VCaP (cell line): ENCODE measurements around the gene TOMM20.
"Not testable (repeated sequence)": the region's sequence is repeated elsewhere in the genome, so short reads cannot be mapped to it uniquely, and the experiment has no call there.

Source experiments
- H3K27ac ChIP-seq: fragments of 450-650 bp; 2 replicates; pipeline ENCODE4 v1.5.1; 2017
- CTCF ChIP-seq: fragments of 450-650 bp; conservative IDR thresholded peaks from 2 replicates; pipeline ENCODE4 v1.5.1; 2017; ENCODE audit warnings: mild to moderate bottlenecking, moderate library complexity

TOMM20 gene

DNA sequence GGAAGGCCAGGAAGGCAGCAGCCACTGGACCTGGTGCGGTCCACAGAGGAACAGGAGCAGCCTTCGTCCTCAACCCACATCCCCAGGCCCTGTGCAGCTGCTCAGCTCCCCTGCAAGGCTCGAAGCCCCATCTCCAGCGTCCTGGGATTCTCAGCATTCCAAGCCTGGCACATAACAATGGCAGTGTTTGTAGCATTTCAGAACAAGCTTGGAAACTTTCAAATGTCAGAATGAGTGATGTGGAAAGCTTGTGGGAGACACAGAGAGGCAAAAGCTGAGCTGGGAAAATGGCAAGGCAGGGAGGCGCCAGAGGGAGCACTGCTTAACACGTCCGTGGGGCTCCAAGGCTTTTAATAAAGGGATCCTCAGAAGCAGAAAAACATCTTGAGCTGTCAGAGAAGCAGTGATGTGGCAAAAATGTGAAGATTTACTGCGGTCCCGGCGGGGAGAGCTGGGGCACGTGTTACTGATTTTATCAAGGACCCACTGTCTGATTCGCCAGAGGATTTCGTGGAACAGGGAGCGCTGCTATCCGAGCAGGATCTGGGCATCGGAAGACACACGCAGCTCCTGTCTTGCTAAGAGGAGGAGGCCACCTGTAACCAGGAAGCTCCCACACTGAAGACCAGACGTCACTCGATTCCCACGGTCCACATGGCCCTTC is 38.1 kb downstream of the TOMM20 start:
- no peak overlapping the region for H3K27ac ChIP-seq
- no peak for TF ChIP-seq CTCF

- no peak for TF ChIP-seq CTCF
- H3K27ac ChIP-seq: no peak overlapping the region
These were observed 39.7 kb downstream of the TOMM20 start for GRCh38 chr1:235088907-235089306.

- no peak for TF ChIP-seq CTCF
- H3K27ac ChIP-seq: no peak overlapping the region
These were observed 40.2 kb downstream of the TOMM20 start for GRCh38 chr1:235088430-235088829.

DNA sequence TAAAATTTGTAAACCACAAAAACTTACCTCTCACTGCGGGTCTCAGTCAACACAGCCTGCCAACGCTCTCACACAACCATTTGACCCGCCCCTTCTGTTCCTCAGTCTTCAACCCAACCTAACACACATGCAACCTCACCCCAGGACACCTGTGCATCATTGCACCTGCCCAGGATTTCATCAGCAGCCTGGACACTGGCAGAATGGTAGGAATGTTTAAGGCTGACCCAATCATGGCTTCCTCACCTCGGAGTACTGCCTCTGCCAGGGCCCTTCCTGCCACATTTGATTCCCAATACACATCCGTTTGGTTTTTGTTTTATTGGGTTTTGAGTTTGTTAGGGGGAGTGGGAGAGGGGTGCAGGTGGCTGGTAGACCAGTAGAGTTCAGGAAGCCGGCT is 40.7 kb downstream of the TOMM20 start:
- no peak overlapping the region for H3K27ac ChIP-seq
- TF ChIP-seq CTCF: no peak

DNA sequence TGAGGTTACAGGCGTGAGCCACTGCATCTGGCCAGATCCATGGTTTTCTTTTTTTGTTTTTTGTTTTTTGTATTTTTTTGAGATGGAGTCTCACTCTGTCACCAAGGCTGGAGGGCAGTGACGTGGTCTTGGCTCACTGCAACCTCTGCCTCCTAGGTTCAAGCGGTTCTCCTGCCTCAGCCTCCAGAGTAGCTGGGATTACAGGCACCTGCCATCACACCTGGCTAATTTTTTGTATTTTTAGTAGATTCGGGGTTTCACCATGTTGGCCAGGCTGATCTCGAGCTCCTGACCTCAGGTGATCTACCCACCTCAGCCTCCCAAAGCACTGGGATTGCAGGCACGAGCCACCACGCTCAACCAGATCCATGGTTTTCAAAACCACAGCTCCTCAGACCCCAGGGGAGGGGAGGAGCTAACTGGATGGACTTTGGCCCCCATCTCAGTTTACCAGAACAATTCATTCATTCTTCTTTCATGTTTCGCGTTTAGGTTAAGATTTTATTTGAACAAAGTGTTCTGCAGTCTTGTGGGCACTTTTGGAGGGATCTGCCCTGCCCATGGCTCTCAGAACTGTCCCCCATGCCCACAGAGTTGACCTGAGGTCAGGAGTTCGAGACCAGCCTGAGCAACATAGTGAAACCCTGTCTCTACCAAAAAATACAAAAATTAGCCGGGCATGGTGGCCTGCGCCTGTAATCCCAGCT is 43.1 kb downstream of the TOMM20 start:
- H3K27ac ChIP-seq: peak overlapping the region; percentile 80; the same call in 1 of the 2 replicates

DNA sequence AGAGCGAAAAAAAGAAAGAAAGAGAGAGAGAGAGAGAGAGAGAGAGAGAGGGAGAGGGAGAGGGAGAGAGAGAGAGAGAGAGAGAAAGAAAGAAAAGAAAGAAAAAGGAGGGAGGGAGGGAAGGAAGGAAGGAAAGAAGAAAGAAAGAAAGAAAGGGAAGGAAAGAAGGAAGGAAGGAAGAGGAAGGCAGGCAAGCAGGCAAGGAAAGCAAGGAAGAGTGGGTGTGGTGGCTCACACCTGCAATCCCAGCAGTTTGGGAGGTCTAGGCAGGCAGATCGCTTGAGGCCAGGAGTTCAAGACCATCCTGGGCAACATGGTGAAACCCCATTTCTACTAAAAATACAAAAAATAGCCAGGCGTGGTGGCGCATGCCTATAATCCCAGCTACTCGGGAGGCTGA is 47.8 kb downstream of the TOMM20 start:
- H3K27ac ChIP-seq: not testable (repeated sequence)

DNA sequence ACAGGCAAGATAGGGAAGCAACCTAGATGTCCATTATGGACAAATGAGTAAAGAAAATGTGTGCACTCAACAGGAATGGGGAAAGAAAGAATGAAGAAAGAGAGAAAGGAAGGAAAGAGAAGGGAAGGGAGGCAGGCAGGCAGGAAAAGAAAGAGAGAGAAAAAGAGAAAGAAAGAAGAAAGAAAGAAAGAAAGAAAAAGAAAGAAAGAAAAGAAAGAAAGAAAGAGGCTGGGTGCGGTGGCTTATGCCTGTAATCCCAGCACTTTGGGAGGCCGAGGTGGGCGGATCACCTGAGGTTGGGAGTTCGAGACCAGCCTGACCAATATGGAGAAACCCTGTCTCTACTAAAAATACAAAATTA is 48.4 kb downstream of the TOMM20 start:
- peak overlapping the region; percentile 18 for H3K27ac ChIP-seq

DNA sequence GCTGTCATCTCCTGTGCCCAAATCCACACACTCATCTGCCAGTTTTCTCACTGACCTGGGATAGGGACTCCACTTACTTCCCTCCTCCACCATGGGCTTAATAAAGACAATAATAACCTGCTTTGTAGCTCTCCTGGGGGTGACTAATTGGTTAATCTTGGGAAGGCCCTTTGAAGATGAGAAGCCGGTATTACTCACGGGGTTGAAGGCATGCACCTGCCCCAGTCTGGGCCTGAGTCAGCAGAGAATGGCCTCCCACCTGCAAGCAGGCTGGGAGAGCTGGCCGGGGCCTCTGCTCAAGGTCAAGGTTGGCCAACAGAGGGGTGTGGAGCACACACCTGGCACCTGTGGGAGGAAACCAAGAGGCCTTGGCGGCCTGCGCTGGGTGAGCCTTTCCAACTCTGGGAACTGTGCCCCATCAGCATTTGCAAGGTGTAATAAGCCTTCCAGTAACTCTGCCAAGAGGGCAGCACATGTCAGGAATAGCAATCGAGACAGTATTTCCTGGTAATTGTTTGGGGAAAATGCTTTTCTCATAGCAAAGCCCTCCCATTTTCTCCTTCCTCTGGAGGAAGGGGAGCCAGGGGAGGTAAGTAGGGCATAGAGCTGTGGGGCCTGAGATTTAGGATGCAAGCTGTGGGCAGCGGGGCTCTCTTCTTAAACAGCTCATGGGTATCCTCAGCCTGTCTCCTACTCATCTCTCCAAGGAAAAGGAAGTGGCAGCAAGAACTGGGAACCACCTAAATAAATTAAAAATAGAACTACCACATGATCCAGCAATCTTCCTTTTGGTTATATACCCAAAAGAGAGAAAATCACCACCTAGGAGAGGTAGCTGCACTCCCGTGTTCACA is 49.0 kb downstream of the TOMM20 start:
- peak overlapping the region; percentile 18 for H3K27ac ChIP-seq

More for the DNA sequence above, 49.0 kb downstream of the TOMM20 start:
- no peak for TF ChIP-seq CTCF
